HuH-7.5 (cell line): ENCODE data around the gene ROPN1L.
"Not testable (repeated sequence)": the region's sequence is repeated elsewhere in the genome, so short reads cannot be mapped to it uniquely, and the experiment has no call there.

Experiments used
- DNase-seq: peaks from one replicate; pipeline ENCODE4 v3.0.0; 2011; ENCODE audit warnings: low spot score

Gene ROPN1L

GRCh38 chr5:10502578-10502977 is 60.9 kb downstream of the ROPN1L start:
- no peak for DNase-seq

- DNase-seq: no peak
Measured at GRCh38 chr5:10503321-10503720, 61.6 kb downstream of the ROPN1L start.

GRCh38 chr5:10503997-10504793 is 62.5 kb downstream of the ROPN1L start:
- no peak for DNase-seq

- no peak for DNase-seq
Measured at GRCh38 chr5:10505517-10506095, 63.9 kb downstream of the ROPN1L start.

DNA sequence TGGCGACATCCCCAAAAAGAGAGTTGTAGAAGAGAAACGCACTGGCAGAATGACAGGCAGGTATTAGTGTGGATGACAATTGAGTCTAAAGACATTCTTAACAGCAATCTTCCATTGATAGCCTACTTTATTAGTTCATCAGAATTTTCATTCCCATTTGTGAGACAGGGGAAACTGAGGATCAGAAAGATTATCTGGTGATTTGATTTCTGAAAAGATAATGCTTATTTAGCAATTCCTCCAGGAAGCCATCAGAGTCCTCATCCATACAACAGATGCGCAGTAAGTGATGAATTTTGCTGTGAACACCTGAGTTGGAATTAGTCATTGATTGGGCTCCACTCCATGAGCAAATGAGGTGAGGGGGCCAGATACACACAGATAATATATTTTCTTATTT is 64.9 kb downstream of the ROPN1L start:
- DNase-seq: no peak

DNA sequence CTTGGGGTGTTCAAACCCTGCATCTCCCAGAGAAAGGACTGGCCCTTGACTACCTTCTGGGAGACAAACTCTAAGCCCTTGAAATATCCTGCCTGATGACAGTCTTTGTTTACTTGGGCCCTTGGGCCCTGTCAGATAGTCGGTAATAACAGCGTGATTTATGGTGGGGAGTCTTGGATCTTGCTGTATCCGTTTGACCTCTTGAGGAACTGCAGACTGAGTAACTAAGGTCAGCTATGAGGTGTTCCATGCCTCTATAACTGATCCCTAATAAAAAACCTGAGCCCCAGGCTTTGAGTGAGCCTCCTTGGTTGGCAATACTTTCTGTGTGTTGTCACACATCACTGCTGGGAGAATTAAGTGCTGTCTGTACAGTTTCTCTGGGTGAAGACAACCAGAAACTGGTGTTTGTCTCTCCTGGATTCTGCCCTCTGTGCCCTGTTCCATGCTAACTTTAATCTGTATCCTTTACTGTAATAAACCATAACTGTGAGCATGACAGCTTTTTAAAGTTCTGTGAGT is 66.0 kb downstream of the ROPN1L start:
- no peak for DNase-seq

DNA sequence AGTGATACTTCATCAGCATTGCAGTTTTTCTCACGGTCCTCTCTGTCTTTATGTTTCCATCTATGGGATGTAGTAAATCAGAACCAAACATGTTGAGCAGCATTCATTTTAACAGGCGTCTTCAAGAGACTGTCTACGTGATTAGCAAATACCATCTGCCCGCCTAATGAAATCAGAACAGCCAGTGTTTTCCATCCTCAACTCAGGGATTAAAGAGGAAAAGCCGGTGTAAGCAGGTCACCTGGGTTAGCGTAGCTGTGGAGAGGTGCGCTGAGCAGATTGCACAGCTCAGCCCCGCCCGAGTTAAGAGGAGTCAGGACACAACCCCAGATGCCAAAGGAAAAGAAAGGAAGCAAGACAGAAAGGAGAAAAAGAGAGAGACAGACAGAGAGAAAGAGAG is 67.9 kb downstream of the ROPN1L start:
- no peak for DNase-seq

DNA sequence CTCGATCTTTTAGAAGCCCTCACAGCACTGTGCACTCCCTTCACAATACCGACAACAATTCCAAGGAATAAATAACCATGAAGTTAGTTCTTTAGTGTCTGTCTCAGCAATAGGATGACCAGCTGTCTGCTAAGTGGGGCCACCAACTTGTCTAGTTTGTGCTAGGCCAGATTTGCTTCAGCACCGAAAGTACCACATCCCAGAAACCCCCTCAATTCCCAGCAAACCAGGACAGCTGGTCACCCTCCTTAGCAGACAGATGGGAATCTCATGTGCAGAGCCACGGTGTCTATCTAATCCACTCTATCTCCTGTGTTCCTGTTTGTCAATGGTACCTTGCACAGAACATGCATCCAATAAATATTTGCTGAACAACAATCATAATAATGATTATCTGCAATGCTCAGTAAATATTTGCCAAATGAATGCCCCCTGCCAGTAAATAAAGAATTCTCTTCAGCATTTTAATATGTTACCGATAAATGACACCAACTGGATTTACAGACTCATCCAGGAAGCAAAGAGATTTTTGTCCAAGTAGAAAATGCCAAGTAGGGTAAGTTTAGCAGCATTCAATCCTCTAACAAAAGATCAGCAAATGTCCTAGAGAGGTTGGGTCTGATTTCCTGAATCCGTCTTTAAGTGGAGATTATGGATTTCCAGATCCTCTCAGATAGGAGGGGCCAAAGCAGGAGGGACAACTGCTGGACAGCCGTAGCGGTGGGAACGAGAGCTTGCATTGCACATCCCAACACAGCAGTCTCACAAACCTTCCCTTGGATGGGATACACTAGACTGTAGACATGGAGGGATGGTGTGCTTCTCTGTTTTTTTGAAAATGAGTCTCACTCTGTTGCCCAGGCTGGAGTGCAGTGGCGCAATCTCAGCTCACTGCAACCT is 70.3 kb downstream of the ROPN1L start:
- no peak for DNase-seq

DNA sequence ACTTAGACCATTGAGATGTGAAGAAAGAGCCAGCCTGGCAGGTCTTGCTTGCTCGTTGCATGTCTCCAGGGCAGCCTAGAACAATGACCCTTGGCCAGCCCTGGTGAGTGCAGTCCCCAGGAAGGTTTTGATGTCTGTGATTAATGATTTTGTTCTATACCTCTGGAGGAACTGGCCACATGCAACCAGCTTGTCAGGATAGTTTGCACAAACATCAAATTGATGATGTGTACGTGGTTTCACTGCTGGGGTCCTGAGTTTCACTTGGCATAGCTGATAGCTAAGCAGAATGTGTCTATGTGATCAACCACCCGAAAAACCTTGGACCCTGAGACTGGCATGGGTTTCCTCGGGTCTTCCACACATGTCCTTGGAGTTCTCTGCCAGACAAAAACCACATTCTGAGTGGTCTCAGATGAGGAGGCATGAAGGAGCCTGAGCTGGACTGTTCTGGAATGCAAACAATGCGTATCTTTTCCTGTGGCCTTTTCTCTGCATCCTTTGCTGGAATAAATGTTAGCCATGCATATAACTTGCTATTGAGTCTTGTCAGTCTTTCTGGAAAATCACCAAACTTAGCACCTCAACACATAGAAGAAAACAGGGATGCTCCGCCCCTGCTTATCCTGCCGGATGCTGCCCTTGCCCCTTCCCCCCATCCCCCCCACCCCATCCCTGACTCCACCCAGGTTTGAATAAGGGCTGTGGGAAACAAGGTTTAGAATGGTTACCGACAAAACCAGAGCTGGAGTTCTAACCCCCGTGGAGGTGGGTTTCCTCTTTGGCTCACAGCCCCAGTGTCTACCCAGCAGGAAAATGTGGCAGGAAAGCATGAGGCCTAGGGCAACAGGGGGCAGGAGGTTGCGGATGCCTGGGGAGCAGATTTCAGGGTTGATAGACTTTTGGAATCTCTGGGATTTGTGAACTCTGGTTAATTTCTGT is 72.1 kb downstream of the ROPN1L start:
- DNase-seq: no peak

- not testable (repeated sequence) for DNase-seq
Measured at GRCh38 chr5:10514572-10514971, 72.9 kb downstream of the ROPN1L start.
